HEK293T (cell line): ENCODE results near the gene MKRN3.

Source experiments
- HDGF ChIP-seq: fragments of 450-650 bp; IDR thresholded peaks from 2 replicates; pipeline ENCODE4 v1.6.1; 2017; ENCODE audit warnings: antibody characterized with exemption, borderline replicate concordance
- NFRKB ChIP-seq: fragments of 450-650 bp; IDR thresholded peaks from 2 replicates; pipeline ENCODE4 v1.6.1; 2016; ENCODE audit warnings: mild to moderate bottlenecking, moderate library complexity
- SUZ12 ChIP-seq: fragments of 450-650 bp; IDR thresholded peaks from 2 replicates; pipeline ENCODE4 v1.6.1; 2016; ENCODE audit warnings: mild to moderate bottlenecking
- TARDBP ChIP-seq: fragments of 450-650 bp; IDR thresholded peaks from 2 replicates; pipeline ENCODE4 v1.6.1; 2016

DNA sequence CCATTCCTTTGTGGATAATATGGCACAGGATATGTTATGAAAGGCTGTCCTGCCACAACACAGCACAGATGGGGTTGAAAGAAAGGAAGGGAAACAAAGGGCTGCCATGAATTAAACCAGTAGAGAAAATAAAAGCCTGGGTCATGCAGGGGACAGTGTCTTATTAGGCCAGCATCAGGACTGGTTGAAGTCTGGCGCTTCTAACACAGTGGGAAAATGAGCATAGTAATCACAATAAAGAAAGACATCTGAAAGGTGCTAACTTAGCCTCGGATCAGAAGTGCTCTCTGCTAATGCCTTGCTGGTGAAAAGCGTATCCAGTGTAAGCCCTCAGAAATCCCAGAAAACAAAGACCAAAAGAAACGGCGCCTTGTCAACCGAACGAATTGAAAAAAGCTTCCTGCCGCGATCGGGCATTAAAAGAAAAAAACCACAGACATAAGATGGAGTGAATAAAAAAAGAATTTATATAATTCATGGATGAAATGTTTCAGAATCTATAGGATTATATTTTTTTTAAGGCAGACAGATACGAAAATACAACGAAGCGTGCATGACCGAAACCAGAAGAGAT, 566 bp upstream of the MKRN3 start:
- TF ChIP-seq HDGF (no peak), SUZ12 (no peak), TARDBP (no peak), NFRKB (no peak)
